PFSK-1 (cell line): Measurements from ENCODE around the gene RPS5.

Source experiments
- FOXP2 ChIP-seq: optimal IDR thresholded peaks from 2 replicates; pipeline ENCODE3; 2011; ENCODE audit warnings: borderline replicate concordance, control low read depth, inconsistent platforms; ENCODE audit not compliant: insufficient read depth; ENCODE audit errors: extremely low read length, extremely low read depth
- POLR2AphosphoS5 ChIP-seq: IDR thresholded peaks from 2 replicates; pipeline ENCODE4 v1.6.1; 2012; ENCODE audit warnings: low read depth, mild to moderate bottlenecking, control low read depth, low read length, moderate library complexity
- SIN3A ChIP-seq: IDR thresholded peaks from 2 replicates; pipeline ENCODE4 v1.6.1; 2012; ENCODE audit warnings: mild to moderate bottlenecking, low read length, moderate library complexity, borderline replicate concordance; ENCODE audit not compliant: insufficient read depth
- TAF1 ChIP-seq: IDR thresholded peaks from 2 replicates; pipeline ENCODE4 v1.6.1; 2012; ENCODE audit warnings: low read length, control low read depth, borderline replicate concordance; ENCODE audit not compliant: insufficient read depth
- TF ChIP-seq, protein P1 (sequence below), 2 experiments: IDR thresholded peaks; 2 replicates each; pipeline versions ENCODE4 v1.6.1 to v1.8.0; 2011 to 2012; ENCODE audit warnings: low read depth in 2 of 2, low read length in 2 of 2, control low read depth in 1 of 2, inconsistent platforms in 1 of 2, mild to moderate bottlenecking in 1 of 2, moderate library complexity in 1 of 2; ENCODE audit not compliant: insufficient read depth in 1 of 2

The RPS5 gene

GRCh38 chr19:58346961-58347929 lies 39.8 kb upstream of the RPS5 start:
- TF ChIP-seq TAF1 (peak; percentile 47; the same call in 1 of the 2 replicates), SIN3A (0 out of 2 replicates have a peak, but pooled peaks have one; percentile 24), POLR2AphosphoS5 (peak; percentile 67), FOXP2 (no peak)
- TF ChIP-seq, protein P1, sequence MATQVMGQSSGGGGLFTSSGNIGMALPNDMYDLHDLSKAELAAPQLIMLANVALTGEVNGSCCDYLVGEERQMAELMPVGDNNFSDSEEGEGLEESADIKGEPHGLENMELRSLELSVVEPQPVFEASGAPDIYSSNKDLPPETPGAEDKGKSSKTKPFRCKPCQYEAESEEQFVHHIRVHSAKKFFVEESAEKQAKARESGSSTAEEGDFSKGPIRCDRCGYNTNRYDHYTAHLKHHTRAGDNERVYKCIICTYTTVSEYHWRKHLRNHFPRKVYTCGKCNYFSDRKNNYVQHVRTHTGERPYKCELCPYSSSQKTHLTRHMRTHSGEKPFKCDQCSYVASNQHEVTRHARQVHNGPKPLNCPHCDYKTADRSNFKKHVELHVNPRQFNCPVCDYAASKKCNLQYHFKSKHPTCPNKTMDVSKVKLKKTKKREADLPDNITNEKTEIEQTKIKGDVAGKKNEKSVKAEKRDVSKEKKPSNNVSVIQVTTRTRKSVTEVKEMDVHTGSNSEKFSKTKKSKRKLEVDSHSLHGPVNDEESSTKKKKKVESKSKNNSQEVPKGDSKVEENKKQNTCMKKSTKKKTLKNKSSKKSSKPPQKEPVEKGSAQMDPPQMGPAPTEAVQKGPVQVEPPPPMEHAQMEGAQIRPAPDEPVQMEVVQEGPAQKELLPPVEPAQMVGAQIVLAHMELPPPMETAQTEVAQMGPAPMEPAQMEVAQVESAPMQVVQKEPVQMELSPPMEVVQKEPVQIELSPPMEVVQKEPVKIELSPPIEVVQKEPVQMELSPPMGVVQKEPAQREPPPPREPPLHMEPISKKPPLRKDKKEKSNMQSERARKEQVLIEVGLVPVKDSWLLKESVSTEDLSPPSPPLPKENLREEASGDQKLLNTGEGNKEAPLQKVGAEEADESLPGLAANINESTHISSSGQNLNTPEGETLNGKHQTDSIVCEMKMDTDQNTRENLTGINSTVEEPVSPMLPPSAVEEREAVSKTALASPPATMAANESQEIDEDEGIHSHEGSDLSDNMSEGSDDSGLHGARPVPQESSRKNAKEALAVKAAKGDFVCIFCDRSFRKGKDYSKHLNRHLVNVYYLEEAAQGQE (IDR thresholded peaks at IDR 0.05; ENCODE audit: insufficient read depth in 1 of 2, low read depth in 2 of 2, low read length in 2 of 2): peak; percentile 15 to 18; a peak in 1 of 4 replicates

DNA sequence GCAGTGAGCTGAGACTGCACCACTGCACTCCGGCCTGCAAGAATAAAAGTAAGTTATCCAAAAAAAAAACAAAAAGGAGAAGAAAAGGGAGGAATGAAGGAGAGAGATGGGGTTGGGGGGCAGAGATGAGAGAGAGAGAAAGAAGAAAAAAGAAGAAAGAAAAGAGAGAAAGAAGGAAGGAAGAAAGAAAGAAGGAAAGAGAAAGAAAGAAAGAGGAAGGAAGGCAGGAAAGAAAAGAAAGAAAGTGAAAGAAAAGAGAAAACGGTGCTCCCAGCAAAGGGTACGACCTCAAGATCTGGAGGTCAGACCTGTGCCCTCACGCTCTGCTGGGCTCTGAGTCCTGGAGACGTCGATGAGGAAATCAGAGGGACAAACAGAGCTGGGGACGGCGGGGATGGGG lies 37.5 kb upstream of the RPS5 start:
- TF ChIP-seq TAF1 (no peak), FOXP2 (no peak), SIN3A (no peak), POLR2AphosphoS5 (no peak)
- TF ChIP-seq, protein P1 (IDR thresholded peaks at IDR 0.05; ENCODE audit: insufficient read depth in 1 of 2, low read depth in 2 of 2, low read length in 2 of 2): no peak

- TF ChIP-seq POLR2AphosphoS5: no peak
- no peak for TF ChIP-seq TAF1
- TF ChIP-seq FOXP2: no peak
- TF ChIP-seq, protein P1 (IDR thresholded peaks at IDR 0.05; ENCODE audit: insufficient read depth in 1 of 2, low read depth in 2 of 2, low read length in 2 of 2): no peak
- TF ChIP-seq SIN3A: no peak
Observed at GRCh38 chr19:58350001-58350861, 36.8 kb upstream of the RPS5 start.

DNA sequence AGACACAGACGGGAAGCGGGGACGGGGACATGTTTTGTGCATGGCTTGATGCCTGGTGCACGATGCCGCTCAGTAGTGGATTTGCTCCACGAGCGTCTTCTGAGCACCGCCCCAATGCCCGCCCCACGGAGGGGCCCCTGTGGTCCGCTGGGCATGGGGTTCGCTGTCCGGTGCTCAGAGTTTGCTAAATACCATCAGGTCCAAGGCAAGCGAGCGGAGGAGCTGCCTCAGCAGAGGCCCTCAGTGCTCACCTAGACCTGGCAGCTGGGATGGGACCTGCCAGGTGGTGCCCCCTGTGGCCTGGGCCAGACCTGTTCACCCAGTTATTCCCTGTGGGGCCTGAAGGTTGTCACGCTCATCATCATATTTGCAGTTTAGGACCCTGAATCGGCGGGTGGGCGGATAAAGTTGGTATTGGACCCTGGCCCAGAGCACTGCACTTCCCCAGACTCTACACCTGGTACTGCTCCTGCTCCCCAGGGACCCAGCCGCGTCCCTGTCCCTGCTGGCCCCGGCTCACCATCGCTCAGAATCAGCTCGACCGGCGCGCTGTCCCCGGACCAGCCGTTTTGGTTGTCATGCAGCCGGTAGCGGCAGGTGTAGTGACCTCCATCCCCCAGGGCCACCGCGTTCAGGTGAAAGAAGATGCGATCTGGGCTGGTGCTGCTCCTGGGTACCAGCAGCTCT lies 36.1 kb upstream of the RPS5 start:
- TF ChIP-seq POLR2AphosphoS5 (no peak), TAF1 (no peak), FOXP2 (no peak), SIN3A (no peak)
- TF ChIP-seq, protein P1 (IDR thresholded peaks at IDR 0.05; ENCODE audit: insufficient read depth in 1 of 2, low read depth in 2 of 2, low read length in 2 of 2): no peak
